Measurements from ENCODE around the gene UBR2. TPM values are rescaled to one million over a fixed set of nuclear protein-coding genes. Genes with fewer than 3 reads are reported as not detected.
A peak's percentile ranks its signal among the peaks of the same experiment; 100 is the strongest.

Gene UBR2
- total and polyA plus RNA-seq, 2 of the 13 experiments (the other 11 are each of a cell fraction or from before 2014, with no cell fraction given), result 17.6 to 29.3 TPM

DNA sequence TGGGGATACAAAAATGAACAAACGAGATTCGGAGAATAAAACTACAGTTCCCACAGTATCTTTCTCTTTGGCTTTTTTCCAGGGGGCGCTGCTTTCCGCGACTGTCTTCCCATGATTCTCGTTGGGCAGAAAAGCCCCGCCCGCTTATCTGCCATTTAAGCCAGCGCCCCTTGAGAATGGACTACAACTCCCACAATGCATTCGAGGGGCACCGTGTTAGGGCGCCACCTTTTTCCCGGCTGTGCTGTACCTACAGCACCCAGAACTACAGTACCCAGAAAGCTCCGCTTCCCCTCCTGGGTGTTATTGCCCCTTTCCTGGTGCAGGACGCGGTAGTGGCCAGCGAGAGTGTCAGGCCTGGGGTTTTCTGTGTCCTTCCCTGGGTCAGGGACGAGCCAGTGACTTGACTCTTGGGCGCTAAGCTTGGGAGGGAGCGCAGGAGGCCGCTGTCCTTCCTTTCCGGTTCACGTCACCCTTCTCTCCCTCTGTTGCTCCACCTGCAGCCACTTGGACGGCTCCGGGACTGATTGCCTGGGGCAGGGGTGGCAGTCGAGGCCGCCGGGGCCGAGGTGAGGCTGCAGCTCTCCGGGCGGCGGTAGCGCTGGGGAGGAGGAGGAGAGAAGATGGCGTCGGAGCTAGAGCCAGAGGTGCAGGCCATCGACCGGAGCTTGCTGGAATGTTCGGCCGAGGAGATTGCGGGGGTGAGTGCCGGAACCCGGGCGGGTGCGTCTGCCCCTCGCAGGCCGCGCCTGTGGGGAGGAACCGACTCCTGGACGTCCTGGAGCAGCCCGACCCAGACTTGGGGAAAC is at the start of gene UBR2 (continued):
- TF ChIP-seq, protein P1, sequence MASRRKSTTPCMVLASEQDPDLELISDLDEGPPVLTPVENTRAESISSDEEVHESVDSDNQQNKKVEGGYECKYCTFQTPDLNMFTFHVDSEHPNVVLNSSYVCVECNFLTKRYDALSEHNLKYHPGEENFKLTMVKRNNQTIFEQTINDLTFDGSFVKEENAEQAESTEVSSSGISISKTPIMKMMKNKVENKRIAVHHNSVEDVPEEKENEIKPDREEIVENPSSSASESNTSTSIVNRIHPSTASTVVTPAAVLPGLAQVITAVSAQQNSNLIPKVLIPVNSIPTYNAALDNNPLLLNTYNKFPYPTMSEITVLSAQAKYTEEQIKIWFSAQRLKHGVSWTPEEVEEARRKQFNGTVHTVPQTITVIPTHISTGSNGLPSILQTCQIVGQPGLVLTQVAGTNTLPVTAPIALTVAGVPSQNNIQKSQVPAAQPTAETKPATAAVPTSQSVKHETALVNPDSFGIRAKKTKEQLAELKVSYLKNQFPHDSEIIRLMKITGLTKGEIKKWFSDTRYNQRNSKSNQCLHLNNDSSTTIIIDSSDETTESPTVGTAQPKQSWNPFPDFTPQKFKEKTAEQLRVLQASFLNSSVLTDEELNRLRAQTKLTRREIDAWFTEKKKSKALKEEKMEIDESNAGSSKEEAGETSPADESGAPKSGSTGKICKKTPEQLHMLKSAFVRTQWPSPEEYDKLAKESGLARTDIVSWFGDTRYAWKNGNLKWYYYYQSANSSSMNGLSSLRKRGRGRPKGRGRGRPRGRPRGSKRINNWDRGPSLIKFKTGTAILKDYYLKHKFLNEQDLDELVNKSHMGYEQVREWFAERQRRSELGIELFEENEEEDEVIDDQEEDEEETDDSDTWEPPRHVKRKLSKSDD (CRISPR knock-in tag; IDR thresholded peaks at IDR 0.05; ENCODE audit: low read depth), result peak; percentile 88
- TF ChIP-seq ZNF10 (CRISPR knock-in tag; IDR thresholded peaks at IDR 0.05; ENCODE audit: borderline replicate concordance, low read depth), result no peak
- no peak for TF ChIP-seq THYN1 (CRISPR knock-in tag; IDR thresholded peaks at IDR 0.05; ENCODE audit: borderline replicate concordance, low read depth)
- TF ChIP-seq ZNF709 (CRISPR knock-in tag; IDR thresholded peaks at IDR 0.05), result peak; percentile 93
- TF ChIP-seq, protein P2, sequence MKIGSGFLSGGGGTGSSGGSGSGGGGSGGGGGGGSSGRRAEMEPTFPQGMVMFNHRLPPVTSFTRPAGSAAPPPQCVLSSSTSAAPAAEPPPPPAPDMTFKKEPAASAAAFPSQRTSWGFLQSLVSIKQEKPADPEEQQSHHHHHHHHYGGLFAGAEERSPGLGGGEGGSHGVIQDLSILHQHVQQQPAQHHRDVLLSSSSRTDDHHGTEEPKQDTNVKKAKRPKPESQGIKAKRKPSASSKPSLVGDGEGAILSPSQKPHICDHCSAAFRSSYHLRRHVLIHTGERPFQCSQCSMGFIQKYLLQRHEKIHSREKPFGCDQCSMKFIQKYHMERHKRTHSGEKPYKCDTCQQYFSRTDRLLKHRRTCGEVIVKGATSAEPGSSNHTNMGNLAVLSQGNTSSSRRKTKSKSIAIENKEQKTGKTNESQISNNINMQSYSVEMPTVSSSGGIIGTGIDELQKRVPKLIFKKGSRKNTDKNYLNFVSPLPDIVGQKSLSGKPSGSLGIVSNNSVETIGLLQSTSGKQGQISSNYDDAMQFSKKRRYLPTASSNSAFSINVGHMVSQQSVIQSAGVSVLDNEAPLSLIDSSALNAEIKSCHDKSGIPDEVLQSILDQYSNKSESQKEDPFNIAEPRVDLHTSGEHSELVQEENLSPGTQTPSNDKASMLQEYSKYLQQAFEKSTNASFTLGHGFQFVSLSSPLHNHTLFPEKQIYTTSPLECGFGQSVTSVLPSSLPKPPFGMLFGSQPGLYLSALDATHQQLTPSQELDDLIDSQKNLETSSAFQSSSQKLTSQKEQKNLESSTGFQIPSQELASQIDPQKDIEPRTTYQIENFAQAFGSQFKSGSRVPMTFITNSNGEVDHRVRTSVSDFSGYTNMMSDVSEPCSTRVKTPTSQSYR (CRISPR knock-in tag; IDR thresholded peaks at IDR 0.05; ENCODE audit: borderline replicate concordance), result no peak
- no peak for TF ChIP-seq ZNF367 (CRISPR knock-in tag; IDR thresholded peaks at IDR 0.05; ENCODE audit: borderline replicate concordance)
- no peak for TF ChIP-seq REXO4 (CRISPR knock-in tag; IDR thresholded peaks at IDR 0.05; ENCODE audit: borderline replicate concordance)
- TF ChIP-seq, protein P3, sequence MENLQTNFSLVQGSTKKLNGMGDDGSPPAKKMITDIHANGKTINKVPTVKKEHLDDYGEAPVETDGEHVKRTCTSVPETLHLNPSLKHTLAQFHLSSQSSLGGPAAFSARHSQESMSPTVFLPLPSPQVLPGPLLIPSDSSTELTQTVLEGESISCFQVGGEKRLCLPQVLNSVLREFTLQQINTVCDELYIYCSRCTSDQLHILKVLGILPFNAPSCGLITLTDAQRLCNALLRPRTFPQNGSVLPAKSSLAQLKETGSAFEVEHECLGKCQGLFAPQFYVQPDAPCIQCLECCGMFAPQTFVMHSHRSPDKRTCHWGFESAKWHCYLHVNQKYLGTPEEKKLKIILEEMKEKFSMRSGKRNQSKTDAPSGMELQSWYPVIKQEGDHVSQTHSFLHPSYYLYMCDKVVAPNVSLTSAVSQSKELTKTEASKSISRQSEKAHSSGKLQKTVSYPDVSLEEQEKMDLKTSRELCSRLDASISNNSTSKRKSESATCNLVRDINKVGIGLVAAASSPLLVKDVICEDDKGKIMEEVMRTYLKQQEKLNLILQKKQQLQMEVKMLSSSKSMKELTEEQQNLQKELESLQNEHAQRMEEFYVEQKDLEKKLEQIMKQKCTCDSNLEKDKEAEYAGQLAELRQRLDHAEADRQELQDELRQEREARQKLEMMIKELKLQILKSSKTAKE (CRISPR knock-in tag; IDR thresholded peaks at IDR 0.05; ENCODE audit: borderline replicate concordance), result peak; percentile 66
- peak; percentile 92; the same call in 1 of the 2 replicates for TF ChIP-seq ZNF83 (CRISPR knock-in tag; IDR thresholded peaks at IDR 0.05; ENCODE audit: borderline replicate concordance)
- TF ChIP-seq KDM4B (CRISPR knock-in tag; IDR thresholded peaks at IDR 0.05), result peak; percentile 95; the same call in 1 of the 2 replicates
- TF ChIP-seq ARHGAP35 (CRISPR knock-in tag; IDR thresholded peaks at IDR 0.05; ENCODE audit: borderline replicate concordance), result peak; percentile 65
- TF ChIP-seq CCAR2 (optimal IDR thresholded peaks at IDR 0.05; ENCODE audit: low read depth, low read length), result no peak
- TF ChIP-seq, protein P4, sequence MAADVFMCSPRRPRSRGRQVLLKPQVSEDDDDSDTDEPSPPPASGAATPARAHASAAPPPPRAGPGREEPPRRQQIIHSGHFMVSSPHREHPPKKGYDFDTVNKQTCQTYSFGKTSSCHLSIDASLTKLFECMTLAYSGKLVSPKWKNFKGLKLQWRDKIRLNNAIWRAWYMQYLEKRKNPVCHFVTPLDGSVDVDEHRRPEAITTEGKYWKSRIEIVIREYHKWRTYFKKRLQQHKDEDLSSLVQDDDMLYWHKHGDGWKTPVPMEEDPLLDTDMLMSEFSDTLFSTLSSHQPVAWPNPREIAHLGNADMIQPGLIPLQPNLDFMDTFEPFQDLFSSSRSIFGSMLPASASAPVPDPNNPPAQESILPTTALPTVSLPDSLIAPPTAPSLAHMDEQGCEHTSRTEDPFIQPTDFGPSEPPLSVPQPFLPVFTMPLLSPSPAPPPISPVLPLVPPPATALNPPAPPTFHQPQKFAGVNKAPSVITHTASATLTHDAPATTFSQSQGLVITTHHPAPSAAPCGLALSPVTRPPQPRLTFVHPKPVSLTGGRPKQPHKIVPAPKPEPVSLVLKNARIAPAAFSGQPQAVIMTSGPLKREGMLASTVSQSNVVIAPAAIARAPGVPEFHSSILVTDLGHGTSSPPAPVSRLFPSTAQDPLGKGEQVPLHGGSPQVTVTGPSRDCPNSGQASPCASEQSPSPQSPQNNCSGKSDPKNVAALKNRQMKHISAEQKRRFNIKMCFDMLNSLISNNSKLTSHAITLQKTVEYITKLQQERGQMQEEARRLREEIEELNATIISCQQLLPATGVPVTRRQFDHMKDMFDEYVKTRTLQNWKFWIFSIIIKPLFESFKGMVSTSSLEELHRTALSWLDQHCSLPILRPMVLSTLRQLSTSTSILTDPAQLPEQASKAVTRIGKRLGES (CRISPR knock-in tag; IDR thresholded peaks at IDR 0.05; ENCODE audit: borderline replicate concordance), result no peak
- TF ChIP-seq EED (CRISPR knock-in tag; IDR thresholded peaks at IDR 0.05), result peak; percentile 88
- no peak for TF ChIP-seq NFE2 (CRISPR knock-in tag; IDR thresholded peaks at IDR 0.05)
- TF ChIP-seq ZNF619 (CRISPR knock-in tag; IDR thresholded peaks at IDR 0.05), result peak; percentile 98
- no peak for TF ChIP-seq ZNF207 (IDR thresholded peaks at IDR 0.05; ENCODE audit: borderline replicate concordance)
